PC-9 (cell line): Measurements from ENCODE around the gene HTT-AS. TPM values are rescaled to one million over a fixed set of nuclear protein-coding genes. Genes with fewer than 3 reads are reported as not detected.

Source experiments
- BruUV-seq: library from RNA; stranded (reverse); fragments of 400-500 nt; replicated peaks from 2 replicates; lab custom pipeline; 2021; lab: Mats Ljungman, UMichigan
- CTCF ChIA-PET: fragments of 300-600 bp; sonication (Branson Sonifier 250); formaldehyde crosslinking; loops from one replicate; lab custom pipeline; 2022; ENCODE audit warnings: antibody characterized with exemption; lab: Charles Lee
- POLR2A ChIA-PET: fragments of 300-600 bp; sonication (Branson Sonifier 250); formaldehyde crosslinking; loops from one replicate; lab custom pipeline; 2022; ENCODE audit warnings: antibody characterized with exemption; ENCODE audit not compliant: unreplicated experiment; lab: Charles Lee
- DNase-seq, 2 experiments: peaks; one replicate each; pipeline versions ENCODE4 v3.0.0 to v3.0.0-alpha.2; 2015 to 2022; ENCODE audit warnings: mixed read lengths in 1 of 2
- H2AFZ ChIP-seq: fragments of 200-600 bp; sonication (generic); 2 replicates; pipeline ENCODE4 v1.8.1; 2017; ENCODE audit warnings: antibody characterized with exemption
- H3F3A ChIP-seq: fragments of 200-600 bp; sonication (generic); 2 replicates; pipeline ENCODE4 v1.8.1; 2017; ENCODE audit warnings: antibody characterized with exemption, mild to moderate bottlenecking, low read depth; ENCODE audit not compliant: insufficient read depth
- H3K27ac ChIP-seq: fragments of 200-600 bp; sonication (generic); 2 replicates; pipeline ENCODE4 v1.6.1; 2016; ENCODE audit warnings: mixed run types
- H3K27me3 ChIP-seq: fragments of 200-600 bp; sonication (generic); 2 replicates; pipeline ENCODE4 v1.6.1; 2016; ENCODE audit warnings: low read depth, mixed run types; ENCODE audit not compliant: insufficient read depth
- H3K36me3 ChIP-seq: fragments of 200-600 bp; sonication (generic); 2 replicates; pipeline ENCODE4 v1.6.1; 2016; ENCODE audit warnings: low read depth, mixed run types
- H3K4me1 ChIP-seq: fragments of 200-600 bp; sonication (generic); replicated peaks from 2 replicates; pipeline ENCODE4 v1.6.1; 2016; ENCODE audit warnings: mixed run types; ENCODE audit not compliant: insufficient read depth
- H3K4me2 ChIP-seq: fragments of 200-600 bp; sonication (generic); 2 replicates; pipeline ENCODE4 v1.6.1; 2017; ENCODE audit warnings: mixed run types
- H3K4me3 ChIP-seq: fragments of 200-600 bp; sonication (generic); 2 replicates; pipeline ENCODE4 v1.6.1; 2016; ENCODE audit warnings: mixed run types
- H3K79me2 ChIP-seq: fragments of 200-600 bp; sonication (generic); 2 replicates; pipeline ENCODE4 v1.6.1; 2017; ENCODE audit warnings: low read depth, mixed run types
- H3K9me2 ChIP-seq: fragments of 200-600 bp; sonication (generic); 2 replicates; pipeline ENCODE4 v1.8.1; 2017; ENCODE audit warnings: mild to moderate bottlenecking; ENCODE audit not compliant: insufficient read depth
- H3K9me3 ChIP-seq: fragments of 200-600 bp; sonication (generic); 2 replicates; pipeline ENCODE4 v1.8.1; 2016; ENCODE audit warnings: low read depth; ENCODE audit not compliant: insufficient read depth
- H4K20me1 ChIP-seq: fragments of 200-600 bp; sonication (generic); 2 replicates; pipeline ENCODE4 v1.8.1; 2017; ENCODE audit not compliant: insufficient read depth
- EZH2 ChIP-seq: fragments of 200-600 bp; sonication (generic); IDR thresholded peaks from 2 replicates; pipeline ENCODE4 v1.8.0; 2017; ENCODE audit warnings: antibody characterized with exemption, low read depth
- intact Hi-C: fragments of 100-400 bp; cut with micrococcal nuclease; formaldehyde crosslinking; loops from one replicate; pipeline ENCODE4 v1.10.0; 2022; ENCODE audit not compliant: unreplicated experiment
- total RNA-seq: library from RNA; stranded (reverse); gene quantifications from 2 replicates; pipeline ENCODE4 v1.2.3, GENCODE V29; 2021
- TF ChIP-seq, protein P1 (sequence below): fragments of 200-600 bp; sonication (generic); conservative IDR thresholded peaks from 2 replicates; pipeline ENCODE4 v1.6.1; 2017; ENCODE audit warnings: mixed run types, antibody characterized with exemption, mild to moderate bottlenecking, moderate library complexity

The HTT-AS gene
- total RNA-seq, 1 experiment from 2014 or later: not detected

DNA sequence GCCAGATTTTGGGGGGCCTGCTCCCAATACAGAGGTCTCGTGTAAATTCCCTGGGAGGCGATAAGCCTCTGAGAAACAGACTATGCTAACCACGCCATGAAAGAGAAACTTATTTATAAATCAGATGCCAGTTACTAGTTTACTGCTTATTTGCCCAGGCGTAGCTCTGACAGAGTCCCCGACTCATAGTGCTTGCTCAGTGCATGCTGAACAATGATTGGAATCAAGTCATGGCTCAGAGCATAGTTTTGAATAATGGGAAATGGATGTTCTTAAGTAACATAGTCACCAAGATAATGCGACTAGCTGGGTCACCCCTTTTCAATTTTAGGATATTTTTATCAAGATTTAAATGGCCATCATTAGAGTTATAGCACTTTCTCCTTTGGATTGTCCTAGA, 40.0 kb upstream of the HTT-AS start:
- POLR2A ChIA-PET: no interaction called here

DNA sequence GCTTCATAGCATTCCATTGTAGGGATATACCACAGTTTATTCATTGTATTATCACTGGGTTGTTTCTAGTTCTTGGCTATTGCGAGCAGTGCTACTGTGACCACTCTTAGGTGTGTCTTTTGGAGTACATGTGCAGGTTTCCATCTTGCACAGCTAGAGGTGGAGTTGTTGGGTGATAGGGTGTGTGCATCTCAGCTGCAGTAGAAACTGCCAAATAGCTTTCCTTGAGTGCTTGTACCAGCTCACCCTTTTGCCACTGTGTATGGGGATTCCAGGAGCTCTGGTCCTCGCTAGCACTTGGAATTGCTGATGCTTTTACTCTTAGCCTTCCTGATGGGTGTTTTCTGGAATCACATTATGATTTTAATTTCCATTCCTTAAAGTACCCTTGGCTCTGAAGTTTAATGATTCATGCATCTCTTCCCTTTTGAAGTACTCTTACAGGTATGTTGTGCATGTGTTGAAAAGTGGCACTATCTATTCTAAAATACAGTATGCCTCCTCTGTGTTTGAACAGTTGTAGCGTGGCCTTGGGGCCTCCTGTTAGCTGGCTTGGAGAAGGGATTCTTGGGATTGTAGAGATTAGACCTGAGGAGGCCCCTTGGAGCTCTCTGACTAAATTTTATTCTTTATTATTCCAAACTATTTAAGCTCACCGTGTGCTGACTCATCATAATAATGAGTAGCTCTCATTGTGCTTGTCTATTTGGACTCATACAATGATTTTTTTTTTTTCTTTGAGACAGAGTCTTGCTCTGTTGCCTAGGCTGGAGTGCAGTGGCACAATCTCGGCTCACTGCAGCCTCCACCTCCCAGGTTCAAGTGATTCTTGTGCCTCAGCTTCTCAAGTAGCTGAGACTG, 38.5 kb upstream of the HTT-AS start:
- no peaks in the 10 kb centered on the region for H3K27me3 ChIP-seq
- no peaks in the 10 kb centered on the region for H3F3A ChIP-seq
- ChIA-PET POLR2A (interaction anchor here (0.7 kb wide), 1 partner anchor 39 kb away, joined by 7 read pairs; no protein-coding TSS in a partner anchor), CTCF (no interaction called here)
- H3K36me3 ChIP-seq: 0 out of 2 replicates have a peak, but pooled peaks cover under 1% of the 10 kb centered on the region
- TF ChIP-seq, protein P1, sequence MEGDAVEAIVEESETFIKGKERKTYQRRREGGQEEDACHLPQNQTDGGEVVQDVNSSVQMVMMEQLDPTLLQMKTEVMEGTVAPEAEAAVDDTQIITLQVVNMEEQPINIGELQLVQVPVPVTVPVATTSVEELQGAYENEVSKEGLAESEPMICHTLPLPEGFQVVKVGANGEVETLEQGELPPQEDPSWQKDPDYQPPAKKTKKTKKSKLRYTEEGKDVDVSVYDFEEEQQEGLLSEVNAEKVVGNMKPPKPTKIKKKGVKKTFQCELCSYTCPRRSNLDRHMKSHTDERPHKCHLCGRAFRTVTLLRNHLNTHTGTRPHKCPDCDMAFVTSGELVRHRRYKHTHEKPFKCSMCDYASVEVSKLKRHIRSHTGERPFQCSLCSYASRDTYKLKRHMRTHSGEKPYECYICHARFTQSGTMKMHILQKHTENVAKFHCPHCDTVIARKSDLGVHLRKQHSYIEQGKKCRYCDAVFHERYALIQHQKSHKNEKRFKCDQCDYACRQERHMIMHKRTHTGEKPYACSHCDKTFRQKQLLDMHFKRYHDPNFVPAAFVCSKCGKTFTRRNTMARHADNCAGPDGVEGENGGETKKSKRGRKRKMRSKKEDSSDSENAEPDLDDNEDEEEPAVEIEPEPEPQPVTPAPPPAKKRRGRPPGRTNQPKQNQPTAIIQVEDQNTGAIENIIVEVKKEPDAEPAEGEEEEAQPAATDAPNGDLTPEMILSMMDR: no peak
- TF ChIP-seq EZH2: no peak
- no peaks in the 10 kb centered on the region for H3K4me1 ChIP-seq
- no peak overlapping the region for H3K4me3 ChIP-seq
- no peaks in the 10 kb centered on the region for H3K9me2 ChIP-seq
- intact Hi-C loops: no loop called here
- H3K9me3 ChIP-seq: no peaks in the 10 kb centered on the region
- H4K20me1 ChIP-seq: no peaks in the 10 kb centered on the region; the same call in 1 of the 2 replicates
- no peaks in the 10 kb centered on the region for H3K79me2 ChIP-seq
- DNase-seq: no peak
- no peak overlapping the region for H3K4me2 ChIP-seq
- H3K27ac ChIP-seq: no peak overlapping the region
- H2AFZ ChIP-seq: no peak overlapping the region
- no TSS peak for BruUV-seq

More for the DNA sequence above, 40.0 kb upstream of the HTT-AS start:
- CTCF ChIA-PET: no interaction called here
- no peak overlapping the region for H2AFZ ChIP-seq
- no TSS peak for BruUV-seq
- H3K36me3 ChIP-seq: no peaks in the 10 kb centered on the region
- no peak overlapping the region for H3K4me3 ChIP-seq
- H4K20me1 ChIP-seq: no peaks in the 10 kb centered on the region; the same call in 1 of the 2 replicates
- H3K4me1 ChIP-seq: no peaks in the 10 kb centered on the region
- intact Hi-C loops: no loop called here
- H3K9me3 ChIP-seq: no peaks in the 10 kb centered on the region
- H3K79me2 ChIP-seq: no peaks in the 10 kb centered on the region
- no peaks in the 10 kb centered on the region for H3K27me3 ChIP-seq
- TF ChIP-seq, protein P1: no peak
- no peak for TF ChIP-seq EZH2
- H3K4me2 ChIP-seq: no peak overlapping the region
- H3K9me2 ChIP-seq: no peaks in the 10 kb centered on the region
- DNase-seq: no peak
- H3F3A ChIP-seq: no peaks in the 10 kb centered on the region
- H3K27ac ChIP-seq: no peak overlapping the region

DNA sequence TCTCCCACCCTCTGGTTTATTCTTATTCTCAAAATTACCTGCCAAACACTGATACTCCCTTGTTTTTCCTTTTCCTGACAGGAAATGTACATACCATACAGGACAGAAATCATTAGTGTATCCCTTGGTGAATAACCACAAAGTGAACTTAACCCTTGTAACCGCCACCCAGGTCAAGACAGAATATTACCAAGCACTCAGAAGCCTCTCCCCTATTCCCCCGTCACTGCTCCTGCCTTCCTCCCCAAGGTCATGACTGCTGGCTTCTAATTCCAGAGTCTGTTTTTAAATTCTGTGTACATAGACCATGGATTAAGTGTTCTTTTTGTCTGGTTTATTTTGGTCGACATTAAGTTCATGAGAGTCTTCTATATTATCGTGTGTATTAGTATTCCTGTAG, 37.9 kb upstream of the HTT-AS start:
- Histone ChIP-seq H3K9me2 (no peaks in the 10 kb centered on the region), H3K36me3 (0 out of 2 replicates have a peak, but pooled peaks cover 6% of the 10 kb centered on the region), H3K4me2 (no peak overlapping the region), H4K20me1 (no peaks in the 10 kb centered on the region; the same call in 1 of the 2 replicates), H3K27ac (no peak overlapping the region), H3K27me3 (no peaks in the 10 kb centered on the region), H3F3A (no peaks in the 10 kb centered on the region), H2AFZ (no peak overlapping the region), H3K4me3 (no peak overlapping the region), H3K79me2 (no peaks in the 10 kb centered on the region), H3K9me3 (no peaks in the 10 kb centered on the region), H3K4me1 (0 out of 2 replicates have a peak, but pooled peaks cover under 1% of the 10 kb centered on the region)
- POLR2A ChIA-PET: no interaction called here
- no TSS peak for BruUV-seq
- no peak for DNase-seq
- intact Hi-C loops: no loop called here
- TF ChIP-seq, protein P1: no peak
- TF ChIP-seq EZH2: no peak
- CTCF ChIA-PET: no interaction called here
